ENCODE data around the gene GFOD2.
A peak's percentile ranks its signal among the peaks of the same experiment; 100 is the strongest.
"Not testable (repeated sequence)": the region's sequence is repeated elsewhere in the genome, so short reads cannot be mapped to it uniquely, and the experiment has no call there.

Gene GFOD2

GRCh38 chr16:67699265-67699664 lies 19.9 kb downstream of the GFOD2 start:
- DNase-seq = no peak

GRCh38 chr16:67697422-67698185 lies 21.5 kb downstream of the GFOD2 start:
- DNase-seq = no peak

- DNase-seq = no peak
Measured at GRCh38 chr16:67694611-67695010, 24.5 kb downstream of the GFOD2 start.

GRCh38 chr16:67693517-67694285 lies 25.4 kb downstream of the GFOD2 start:
- not testable (repeated sequence) for DNase-seq

GRCh38 chr16:67685388-67686112 lies 33.6 kb downstream of the GFOD2 start:
- no peak for DNase-seq

GRCh38 chr16:67683767-67684166 lies 35.3 kb downstream of the GFOD2 start:
- DNase-seq = no peak

GRCh38 chr16:67679935-67680897 lies 38.9 kb downstream of the GFOD2 start:
- no peak for DNase-seq

- no peak for DNase-seq
Measured at GRCh38 chr16:67678354-67679023, 40.6 kb downstream of the GFOD2 start.

- DNase-seq = no peak
Measured at GRCh38 chr16:67677712-67678111, 41.4 kb downstream of the GFOD2 start.

- no peak for DNase-seq
Measured at GRCh38 chr16:67676939-67677338, 42.2 kb downstream of the GFOD2 start.

GRCh38 chr16:67676516-67676915 lies 42.6 kb downstream of the GFOD2 start:
- DNase-seq = no peak

GRCh38 chr16:67675999-67676398 lies 43.1 kb downstream of the GFOD2 start:
- DNase-seq = no peak

- DNase-seq = no peak
Measured at GRCh38 chr16:67675579-67675935, 43.6 kb downstream of the GFOD2 start.

- no peak for DNase-seq
Measured at GRCh38 chr16:67674851-67675578, 44.1 kb downstream of the GFOD2 start.

GRCh38 chr16:67673712-67674580 lies 45.2 kb downstream of the GFOD2 start:
- no peak for DNase-seq

GRCh38 chr16:67672739-67673662 lies 46.1 kb downstream of the GFOD2 start:
- peak; percentile 61 for DNase-seq

- DNase-seq = no peak
Measured at GRCh38 chr16:67672306-67672705, 46.8 kb downstream of the GFOD2 start.

- DNase-seq = no peak
Measured at GRCh38 chr16:67669499-67670101, 49.5 kb downstream of the GFOD2 start.
